NCI-H1417 (cell line): ENCODE data around the gene GABRG1.

ENCODE experiments used
- DNase-seq, 3 experiments: peaks; one replicate each; lab custom pipeline; 2025; lab: John Stamatoyannopoulos, UW

The GABRG1 gene

GRCh38 chr4:46123913-46124755 is at the start of gene GABRG1:
TSS of gene GABRG1 (minus strand) at chr4:46124054. CDS start at chr4:46123913, 141 bp downstream.
- peak in 2 of 3 experiments; percentile 13 to 29 for DNase-seq

GRCh38 chr4:46146993-46147392 is 23.1 kb upstream of the GABRG1 start:
- DNase-seq, result no peak

GRCh38 chr4:46131498-46132057 is 7.7 kb upstream of the GABRG1 start:
- DNase-seq, result no peak

GRCh38 chr4:46124773-46125413 is 1.0 kb upstream of the GABRG1 start:
- peak; percentile 4 to 42 (median 7) for DNase-seq

- DNase-seq, result no peak
These were observed 42.2 kb downstream of the GABRG1 start for GRCh38 chr4:46081674-46082073.

GRCh38 chr4:46081248-46081647 is 42.6 kb downstream of the GABRG1 start:
- no peak for DNase-seq

GRCh38 chr4:46073778-46074177 is 50.1 kb downstream of the GABRG1 start:
- no peak for DNase-seq

- DNase-seq, result no peak
These were observed 72.5 kb downstream of the GABRG1 start for GRCh38 chr4:46051392-46051791.

GRCh38 chr4:46032056-46032455 is 91.8 kb downstream of the GABRG1 start:
- no peak for DNase-seq

GRCh38 chr4:46016306-46016705 is 107.5 kb downstream of the GABRG1 start:
- no peak for DNase-seq

GRCh38 chr4:45992728-45993127 is 131.1 kb downstream of the GABRG1 start:
- DNase-seq, result no peak

- no peak for DNase-seq
These were observed 134.1 kb downstream of the GABRG1 start for GRCh38 chr4:45989775-45990174.

GRCh38 chr4:45987858-45988257 is 136.0 kb downstream of the GABRG1 start:
- no peak for DNase-seq
